GM12873 (cell line): ENCODE data around the gene ARPC5L.

ENCODE experiments used
- TF ChIP-seq, protein P1 (sequence below): IDR thresholded peaks from 2 replicates; pipeline ENCODE4 v1.5.1; 2012; ENCODE audit warnings: low read depth, mild to moderate bottlenecking, moderate library complexity, low read length, control low read depth; ENCODE audit not compliant: insufficient read depth; ENCODE audit errors: missing control alignments

The ARPC5L gene

GRCh38 chr9:124868511-124869465 is 6.9 kb downstream of the ARPC5L start:
- TF ChIP-seq, protein P1, sequence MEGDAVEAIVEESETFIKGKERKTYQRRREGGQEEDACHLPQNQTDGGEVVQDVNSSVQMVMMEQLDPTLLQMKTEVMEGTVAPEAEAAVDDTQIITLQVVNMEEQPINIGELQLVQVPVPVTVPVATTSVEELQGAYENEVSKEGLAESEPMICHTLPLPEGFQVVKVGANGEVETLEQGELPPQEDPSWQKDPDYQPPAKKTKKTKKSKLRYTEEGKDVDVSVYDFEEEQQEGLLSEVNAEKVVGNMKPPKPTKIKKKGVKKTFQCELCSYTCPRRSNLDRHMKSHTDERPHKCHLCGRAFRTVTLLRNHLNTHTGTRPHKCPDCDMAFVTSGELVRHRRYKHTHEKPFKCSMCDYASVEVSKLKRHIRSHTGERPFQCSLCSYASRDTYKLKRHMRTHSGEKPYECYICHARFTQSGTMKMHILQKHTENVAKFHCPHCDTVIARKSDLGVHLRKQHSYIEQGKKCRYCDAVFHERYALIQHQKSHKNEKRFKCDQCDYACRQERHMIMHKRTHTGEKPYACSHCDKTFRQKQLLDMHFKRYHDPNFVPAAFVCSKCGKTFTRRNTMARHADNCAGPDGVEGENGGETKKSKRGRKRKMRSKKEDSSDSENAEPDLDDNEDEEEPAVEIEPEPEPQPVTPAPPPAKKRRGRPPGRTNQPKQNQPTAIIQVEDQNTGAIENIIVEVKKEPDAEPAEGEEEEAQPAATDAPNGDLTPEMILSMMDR: peak; percentile 46

DNA sequence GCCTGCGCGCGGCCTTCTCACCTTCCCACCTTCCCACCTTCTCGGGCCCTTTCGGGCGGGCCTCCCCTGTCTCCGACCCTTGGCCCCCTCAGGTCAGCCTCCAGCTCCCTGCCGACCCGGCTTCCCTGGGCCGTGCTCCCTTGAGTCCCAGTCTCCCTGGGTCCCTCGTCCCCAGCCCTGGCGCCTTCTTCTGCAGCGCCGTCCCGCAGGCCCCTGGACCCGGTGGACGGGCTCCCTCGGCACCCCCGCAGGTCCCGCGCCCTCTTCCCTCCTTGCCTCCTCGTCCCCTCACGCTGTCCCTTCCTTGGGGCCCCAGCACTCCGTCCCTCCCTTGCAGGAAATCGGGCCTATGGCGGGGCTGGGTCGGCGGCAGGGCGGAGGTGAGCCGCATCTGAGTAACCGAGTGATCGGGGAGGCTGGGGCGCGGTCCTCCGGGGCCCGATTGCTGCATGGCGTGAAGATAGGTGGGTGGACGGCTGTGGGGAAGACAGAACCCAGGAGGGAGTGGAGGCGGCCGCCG is 7.6 kb downstream of the ARPC5L start:
- TF ChIP-seq, protein P1: no peak

GRCh38 chr9:124869986-124870560 is 8.1 kb downstream of the ARPC5L start:
- TF ChIP-seq, protein P1: no peak

DNA sequence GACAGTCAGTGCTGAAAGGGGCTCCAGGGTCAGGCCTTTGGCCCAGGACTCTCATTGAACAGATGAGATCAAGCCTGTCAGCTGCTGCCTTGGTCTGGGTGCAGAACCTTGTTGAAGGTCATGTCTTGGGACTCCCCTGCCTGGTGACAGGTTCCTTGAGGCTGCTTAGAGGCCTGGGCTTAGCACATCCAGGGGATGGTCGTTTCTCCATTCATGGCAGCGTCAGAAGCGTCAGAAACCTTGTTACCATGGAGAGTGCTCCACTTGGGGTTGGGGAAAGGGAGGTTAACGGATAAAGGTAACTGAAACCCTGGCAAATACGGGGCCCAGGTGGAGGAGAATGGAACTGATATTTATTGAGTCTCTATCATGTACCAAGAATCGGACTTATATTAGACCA is 8.8 kb downstream of the ARPC5L start:
- TF ChIP-seq, protein P1: no peak

DNA sequence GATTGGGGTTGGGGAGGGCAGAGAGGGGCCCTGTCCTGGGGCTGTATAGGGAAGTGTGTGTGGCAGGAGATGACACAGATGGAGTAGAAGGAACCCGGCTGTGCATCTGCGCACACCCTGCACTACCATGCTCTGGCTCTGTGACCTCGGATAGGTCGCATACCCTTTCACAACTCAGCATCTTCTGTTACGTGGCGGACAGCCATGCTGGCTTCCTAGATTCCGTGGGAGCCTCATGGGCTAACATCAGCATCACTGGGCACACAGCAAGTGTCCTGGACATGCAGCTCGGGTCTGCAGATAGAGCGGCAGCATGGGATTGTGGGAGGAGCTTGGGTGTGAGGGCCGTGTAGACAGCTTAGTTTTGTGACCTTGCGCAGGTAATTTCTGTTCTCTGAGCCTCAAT is 9.2 kb downstream of the ARPC5L start:
- TF ChIP-seq, protein P1: no peak

GRCh38 chr9:124873664-124874063 is 11.7 kb downstream of the ARPC5L start:
- TF ChIP-seq, protein P1: no peak

- TF ChIP-seq, protein P1: no peak
Observed at GRCh38 chr9:124875501-124875900, 13.6 kb downstream of the ARPC5L start.
